OCI-LY7 (cell line): Measurements from ENCODE around the gene HACE1.

Source experiments
- EZH2phosphoT487 ChIP-seq: fragments of 200-600 bp; sonication (generic); IDR thresholded peaks from 2 replicates; pipeline ENCODE4 v1.6.1; 2018; ENCODE audit warnings: low read depth, borderline replicate concordance, mild to moderate bottlenecking, mixed run types, antibody characterized with exemption, low read length, moderate library complexity, mixed read lengths
- TF ChIP-seq, protein P1 (sequence below): fragments of 200-600 bp; sonication (generic); conservative IDR thresholded peaks from 2 replicates; pipeline ENCODE4 v1.5.1; 2014; ENCODE audit warnings: mild to moderate bottlenecking, antibody characterized with exemption, low read length, moderate library complexity, mixed read lengths

DNA sequence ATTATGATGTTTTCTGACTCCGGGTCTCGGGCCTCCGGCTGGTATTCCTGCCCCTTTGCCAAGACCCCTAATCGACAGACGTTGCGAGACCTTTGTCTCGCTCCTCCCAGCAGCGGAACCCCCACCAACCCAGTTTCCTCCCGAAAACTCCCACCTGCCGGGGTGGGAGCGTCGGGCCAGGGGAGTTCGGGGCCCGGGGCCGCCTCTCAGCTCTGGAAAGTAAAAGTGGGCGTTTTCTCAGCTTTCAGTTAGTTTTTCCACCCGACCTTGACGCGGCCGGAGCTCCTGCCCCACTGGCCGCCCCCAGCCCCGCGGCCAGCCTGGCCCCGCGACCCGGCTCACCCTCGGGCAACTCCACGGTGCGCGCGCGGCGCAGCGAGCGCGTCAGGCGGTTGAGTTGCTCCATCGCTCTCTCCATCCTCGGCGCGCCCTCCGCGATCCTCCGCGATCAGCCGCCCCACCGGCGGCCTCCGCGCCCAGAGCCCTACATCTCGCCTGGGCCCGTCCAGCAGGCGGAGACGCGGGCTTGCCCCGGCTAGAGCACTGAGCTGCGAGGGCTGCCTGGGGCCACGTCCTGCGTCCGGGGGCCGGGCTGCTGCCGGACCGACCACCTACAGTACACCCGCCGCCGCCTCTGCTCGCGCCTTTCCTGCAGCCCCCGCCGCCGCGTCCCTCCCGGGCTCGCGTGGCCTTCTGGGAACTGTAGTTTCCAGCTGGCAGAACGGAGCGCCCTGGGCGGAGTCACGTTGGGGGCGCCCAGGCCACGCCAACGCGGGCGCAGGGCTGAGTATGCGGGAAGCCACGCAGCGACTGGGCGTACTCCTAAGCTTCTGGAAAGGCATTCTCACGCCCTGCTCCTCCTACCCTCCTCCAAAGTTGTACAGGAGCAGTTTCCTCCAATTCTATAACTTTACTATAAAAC is at the start of gene HACE1:
- TF ChIP-seq, protein P1, sequence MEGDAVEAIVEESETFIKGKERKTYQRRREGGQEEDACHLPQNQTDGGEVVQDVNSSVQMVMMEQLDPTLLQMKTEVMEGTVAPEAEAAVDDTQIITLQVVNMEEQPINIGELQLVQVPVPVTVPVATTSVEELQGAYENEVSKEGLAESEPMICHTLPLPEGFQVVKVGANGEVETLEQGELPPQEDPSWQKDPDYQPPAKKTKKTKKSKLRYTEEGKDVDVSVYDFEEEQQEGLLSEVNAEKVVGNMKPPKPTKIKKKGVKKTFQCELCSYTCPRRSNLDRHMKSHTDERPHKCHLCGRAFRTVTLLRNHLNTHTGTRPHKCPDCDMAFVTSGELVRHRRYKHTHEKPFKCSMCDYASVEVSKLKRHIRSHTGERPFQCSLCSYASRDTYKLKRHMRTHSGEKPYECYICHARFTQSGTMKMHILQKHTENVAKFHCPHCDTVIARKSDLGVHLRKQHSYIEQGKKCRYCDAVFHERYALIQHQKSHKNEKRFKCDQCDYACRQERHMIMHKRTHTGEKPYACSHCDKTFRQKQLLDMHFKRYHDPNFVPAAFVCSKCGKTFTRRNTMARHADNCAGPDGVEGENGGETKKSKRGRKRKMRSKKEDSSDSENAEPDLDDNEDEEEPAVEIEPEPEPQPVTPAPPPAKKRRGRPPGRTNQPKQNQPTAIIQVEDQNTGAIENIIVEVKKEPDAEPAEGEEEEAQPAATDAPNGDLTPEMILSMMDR = no peak; the same call in 1 of the 2 replicates
- TF ChIP-seq EZH2phosphoT487 = no peak
